Testis (tissue), 3 donors: ENCODE results near the gene MEFV. TPM values are rescaled to one million over a fixed set of nuclear protein-coding genes. Genes with fewer than 3 reads are reported as not detected.
A peak's percentile ranks its signal among the peaks of the same experiment; 100 is the strongest.
"Not testable (repeated sequence)": the region's sequence is repeated elsewhere in the genome, so short reads cannot be mapped to it uniquely, and the experiment has no call there.

Experiments
- DNase-seq: peaks from one replicate; pipeline ENCODE4 v3.0.0-alpha.2; 2019
- H3K27ac ChIP-seq, 2 donors: fragments of 200-600 bp; sonication (generic); one replicate each; pipeline ENCODE4 v1.5.1; 2019
- H3K27me3 ChIP-seq: fragments of 200-600 bp; sonication (generic); one replicate; pipeline ENCODE4 v1.5.1; 2019
- H3K36me3 ChIP-seq: fragments of 200-600 bp; sonication (generic); one replicate; pipeline ENCODE4 v1.5.1; 2017; ENCODE audit warnings: low read depth; ENCODE audit errors: missing control alignments
- H3K4me1 ChIP-seq: fragments of 200-600 bp; sonication (generic); one replicate; pipeline ENCODE4 v1.5.1; 2019
- H3K4me3 ChIP-seq, 2 donors: fragments of 200-600 bp; sonication (generic); one replicate each; pipeline ENCODE4 v1.5.1; 2017 to 2019
- H3K9me3 ChIP-seq: fragments of 200-600 bp; sonication (generic); one replicate; pipeline ENCODE4 v1.5.1; 2017
- CTCF ChIP-seq, 3 experiments: fragments of 450-650 bp in 2 of 3; fragments of 200-600 bp in 1 of 3; sonication (generic) in 1 of 3; IDR thresholded peaks; one replicate each; pipeline ENCODE4 v1.5.1; 2016 to 2019; ENCODE audit warnings: antibody characterized with exemption in 3 of 3, mild to moderate bottlenecking in 2 of 3, moderate library complexity in 1 of 3
- POLR2A ChIP-seq: fragments of 450-650 bp; IDR thresholded peaks from one replicate; pipeline ENCODE4 v1.6.1; 2017; ENCODE audit warnings: antibody characterized with exemption, mild to moderate bottlenecking, moderate library complexity
- WGBS, 2 donors: methylation state at CpG; one replicate each; pipeline ENCODE4 v1.1.5; 2018; 5-methylcytosine and 5-hydroxymethylcytosine counted together
- intact Hi-C: fragments of 100-400 bp; cut with DNase I; formaldehyde crosslinking; loops from one replicate; pipeline ENCODE4 v1.15.1; 2023; ENCODE audit warnings: low total_unique reads
- polyA plus RNA-seq: library from polyadenylated mRNA; stranded (reverse); fragments of 350-450 nt; fragmentation: Illumina TruSeq; extraction: RNeasy Lipid Tissue Mini Kit (QIAGEN cat#74804); gene quantifications from one replicate; pipeline ENCODE4 v1.2.3, GENCODE V29; 2014; ENCODE audit warnings: low read depth, low replicate concordance; ENCODE audit not compliant: insufficient read depth
- total RNA-seq, 2 donors: library from RNA; depleted of rRNA; stranded (reverse); fragments of >200 nt; gene quantifications; one replicate each; pipeline ENCODE4 v1.2.3, GENCODE V29; 2016

The MEFV gene
- total and polyA plus RNA-seq, 3 donors from 2014 or later: 2.6 to 5.7 (median 5.2) TPM

GRCh38 chr16:3276679-3277078 lies 20.2 kb upstream of the MEFV start:
- H3K27me3 ChIP-seq: no peaks in the 10 kb centered on the region
- no peaks in the 10 kb centered on the region for H3K9me3 ChIP-seq
- H3K36me3 ChIP-seq: no peaks in the 10 kb centered on the region
- no peak for TF ChIP-seq POLR2A
- TF ChIP-seq CTCF (IDR thresholded peaks at IDR 0.05): no peak
- no peak overlapping the region for H3K4me3 ChIP-seq
- DNase-seq: peak; percentile 14
- intact Hi-C loops: no loop called here
- peaks cover 25% of the 10 kb centered on the region for H3K4me1 ChIP-seq
- no peak overlapping the region for H3K27ac ChIP-seq
- 82 to 86% methylated on average over 5 of the region's 5 CpGs for WGBS, 2 donors

GRCh38 chr16:3274947-3275346 lies 18.5 kb upstream of the MEFV start:
- no peaks in the 10 kb centered on the region for H3K27me3 ChIP-seq
- no peaks in the 10 kb centered on the region for H3K9me3 ChIP-seq
- TF ChIP-seq CTCF (IDR thresholded peaks at IDR 0.05) (no peak), POLR2A (no peak)
- no peak overlapping the region for H3K4me3 ChIP-seq
- H3K27ac ChIP-seq: peak overlapping the region; percentile 20 to 24
- H3K4me1 ChIP-seq: peaks cover 24% of the 10 kb centered on the region
- intact Hi-C loops: no loop called here
- DNase-seq: peak; percentile 12
- no peaks in the 10 kb centered on the region for H3K36me3 ChIP-seq

- Histone ChIP-seq H3K36me3 (no peaks in the 10 kb centered on the region), H3K27ac (peak overlapping the region; percentile 37 to 42), H3K27me3 (no peaks in the 10 kb centered on the region), H3K4me3 (no peak overlapping the region), H3K9me3 (no peaks in the 10 kb centered on the region), H3K4me1 (peaks cover 24% of the 10 kb centered on the region)
- intact Hi-C loops: no loop called here
- peak; percentile 86 for DNase-seq
- WGBS, 2 donors: 29 to 34% methylated on average over 4 of the region's 4 CpGs
- TF ChIP-seq POLR2A (no peak), CTCF (IDR thresholded peaks at IDR 0.05) (no peak)
Measured at GRCh38 chr16:3274490-3274889, 18.1 kb upstream of the MEFV start.

GRCh38 chr16:3271281-3271680 lies 14.8 kb upstream of the MEFV start:
- H3K9me3 ChIP-seq, H3K4me3 ChIP-seq, DNase-seq, H3K36me3 ChIP-seq, H3K27ac ChIP-seq, intact Hi-C loops, H3K27me3 ChIP-seq: not testable (repeated sequence)
- 96% methylated on average over 22 of the region's 22 CpGs for WGBS, 2 donors
- peaks cover 32% of the 10 kb centered on the region for H3K4me1 ChIP-seq

GRCh38 chr16:3270718-3271117 lies 14.3 kb upstream of the MEFV start:
- H3K27ac ChIP-seq, H3K27me3 ChIP-seq, DNase-seq, H3K36me3 ChIP-seq, H3K9me3 ChIP-seq, H3K4me3 ChIP-seq, intact Hi-C loops: not testable (repeated sequence)
- WGBS, 2 donors: 51 to 73% methylated on average over 5 of the region's 5 CpGs
- H3K4me1 ChIP-seq: peaks cover 32% of the 10 kb centered on the region

- Histone ChIP-seq H3K27me3 (no peaks in the 10 kb centered on the region), H3K36me3 (no peaks in the 10 kb centered on the region), H3K4me1 (peaks cover 14% of the 10 kb centered on the region), H3K27ac (no peak overlapping the region), H3K9me3 (no peaks in the 10 kb centered on the region), H3K4me3 (no peak overlapping the region)
- 33 to 69% methylated on average over 1 of the region's 1 CpG for WGBS, 2 donors
- TF ChIP-seq CTCF (IDR thresholded peaks at IDR 0.05) (no peak), POLR2A (no peak)
- no peak for DNase-seq
- intact Hi-C loops: no loop called here
Measured at GRCh38 chr16:3268294-3268693, 11.9 kb upstream of the MEFV start.
